Measurements from ENCODE around the gene SLC25A25.
"Not testable (repeated sequence)": the region's sequence is repeated elsewhere in the genome, so short reads cannot be mapped to it uniquely, and the experiment has no call there.

SLC25A25 gene

GRCh38 chr9:128128836-128129590 is 61.0 kb downstream of the SLC25A25 start:
- H3K9ac ChIP-seq (ENCODE audit: low read depth, low read length): peak overlapping the region; percentile 97; the same call in 1 of the 2 replicates
- H3K27ac ChIP-seq (ENCODE audit: low read length): no peak overlapping the region
- no peaks in the 10 kb centered on the region; the same call in 1 of the 2 replicates for H3K4me1 ChIP-seq (ENCODE audit: insufficient read depth, low read length)

GRCh38 chr9:128129976-128130590 is 62.1 kb downstream of the SLC25A25 start:
- H3K9me3 ChIP-seq (ENCODE audit: insufficient read depth, low read depth, low read length); H3K9ac ChIP-seq (ENCODE audit: low read depth, low read length); H3K4me1 ChIP-seq (ENCODE audit: insufficient read depth, low read length); H3K4me3 ChIP-seq (ENCODE audit: low read length); H3K27ac ChIP-seq (ENCODE audit: low read length); H3K36me3 ChIP-seq (ENCODE audit: insufficient read depth, low read depth, low read length): not testable (repeated sequence)
- H3K27me3 ChIP-seq (ENCODE audit: insufficient read depth, low read length): peaks cover 13% of the 10 kb centered on the region

More at GRCh38 chr9:128128836-128129590, 61.0 kb downstream of the SLC25A25 start:
- peaks cover 10% of the 10 kb centered on the region for H3K36me3 ChIP-seq (ENCODE audit: insufficient read depth, low read depth, low read length)
- peaks cover 13% of the 10 kb centered on the region for H3K27me3 ChIP-seq (ENCODE audit: insufficient read depth, low read length)
- H3K9me3 ChIP-seq (ENCODE audit: insufficient read depth, low read depth, low read length): no peaks in the 10 kb centered on the region
- H3K4me3 ChIP-seq (ENCODE audit: low read length): peak overlapping the region; percentile 97

GRCh38 chr9:128130651-128131050 is 62.6 kb downstream of the SLC25A25 start:
- not testable (repeated sequence) for H3K4me1 ChIP-seq (ENCODE audit: insufficient read depth, low read length); H3K9ac ChIP-seq (ENCODE audit: low read depth, low read length); H3K36me3 ChIP-seq (ENCODE audit: insufficient read depth, low read depth, low read length); H3K27ac ChIP-seq (ENCODE audit: low read length); H3K4me3 ChIP-seq (ENCODE audit: low read length); H3K9me3 ChIP-seq (ENCODE audit: insufficient read depth, low read depth, low read length)
- peaks cover 13% of the 10 kb centered on the region for H3K27me3 ChIP-seq (ENCODE audit: insufficient read depth, low read length)

GRCh38 chr9:128131346-128131745 is 63.3 kb downstream of the SLC25A25 start:
- not testable (repeated sequence) for H3K4me1 ChIP-seq (ENCODE audit: insufficient read depth, low read length); H3K36me3 ChIP-seq (ENCODE audit: insufficient read depth, low read depth, low read length); H3K27ac ChIP-seq (ENCODE audit: low read length); H3K4me3 ChIP-seq (ENCODE audit: low read length); H3K9me3 ChIP-seq (ENCODE audit: insufficient read depth, low read depth, low read length); H3K9ac ChIP-seq (ENCODE audit: low read depth, low read length)
- peaks cover 13% of the 10 kb centered on the region for H3K27me3 ChIP-seq (ENCODE audit: insufficient read depth, low read length)

- not testable (repeated sequence) for H3K4me3 ChIP-seq (ENCODE audit: low read length); H3K4me1 ChIP-seq (ENCODE audit: insufficient read depth, low read length); H3K9ac ChIP-seq (ENCODE audit: low read depth, low read length); H3K9me3 ChIP-seq (ENCODE audit: insufficient read depth, low read depth, low read length); H3K27ac ChIP-seq (ENCODE audit: low read length); H3K36me3 ChIP-seq (ENCODE audit: insufficient read depth, low read depth, low read length)
- peaks cover 13% of the 10 kb centered on the region for H3K27me3 ChIP-seq (ENCODE audit: insufficient read depth, low read length)
Measured at GRCh38 chr9:128132139-128132538, 64.1 kb downstream of the SLC25A25 start.

- not testable (repeated sequence) for H3K4me1 ChIP-seq (ENCODE audit: insufficient read depth, low read length); H3K4me3 ChIP-seq (ENCODE audit: low read length)
Measured at GRCh38 chr9:128135561-128135960, 67.5 kb downstream of the SLC25A25 start.

GRCh38 chr9:128136816-128137793 is 69.1 kb downstream of the SLC25A25 start:
- Histone ChIP-seq H3K9me3 (ENCODE audit: insufficient read depth, low read depth, low read length) (no peaks in the 10 kb centered on the region), H3K9ac (ENCODE audit: low read depth, low read length) (no peak overlapping the region), H3K4me1 (ENCODE audit: insufficient read depth, low read length) (no peaks in the 10 kb centered on the region), H3K27ac (ENCODE audit: low read length) (no peak overlapping the region), H3K36me3 (ENCODE audit: insufficient read depth, low read depth, low read length) (no peaks in the 10 kb centered on the region), H3K27me3 (ENCODE audit: insufficient read depth, low read length) (peaks cover 4% of the 10 kb centered on the region; the same call in 1 of the 2 replicates), H3K4me3 (ENCODE audit: low read length) (no peak overlapping the region)

More at GRCh38 chr9:128135561-128135960, 67.5 kb downstream of the SLC25A25 start:
- H3K9me3 ChIP-seq (ENCODE audit: insufficient read depth, low read depth, low read length); H3K9ac ChIP-seq (ENCODE audit: low read depth, low read length); H3K36me3 ChIP-seq (ENCODE audit: insufficient read depth, low read depth, low read length); H3K27me3 ChIP-seq (ENCODE audit: insufficient read depth, low read length); H3K27ac ChIP-seq (ENCODE audit: low read length): not testable (repeated sequence)

GRCh38 chr9:128138001-128138400 is 70.0 kb downstream of the SLC25A25 start:
- H3K9me3 ChIP-seq (ENCODE audit: insufficient read depth, low read depth, low read length): no peaks in the 10 kb centered on the region
- no peak overlapping the region for H3K4me3 ChIP-seq (ENCODE audit: low read length)
- no peaks in the 10 kb centered on the region for H3K36me3 ChIP-seq (ENCODE audit: insufficient read depth, low read depth, low read length)
- H3K4me1 ChIP-seq (ENCODE audit: insufficient read depth, low read length): no peaks in the 10 kb centered on the region
- H3K27me3 ChIP-seq (ENCODE audit: insufficient read depth, low read length): no peaks in the 10 kb centered on the region
- no peak overlapping the region for H3K27ac ChIP-seq (ENCODE audit: low read length)
- H3K9ac ChIP-seq (ENCODE audit: low read depth, low read length): no peak overlapping the region

GRCh38 chr9:128139621-128140020 is 71.6 kb downstream of the SLC25A25 start:
- H3K4me1 ChIP-seq (ENCODE audit: insufficient read depth, low read length): no peaks in the 10 kb centered on the region
- no peaks in the 10 kb centered on the region for H3K9me3 ChIP-seq (ENCODE audit: insufficient read depth, low read depth, low read length)
- no peak overlapping the region for H3K9ac ChIP-seq (ENCODE audit: low read depth, low read length)
- H3K27ac ChIP-seq (ENCODE audit: low read length): no peak overlapping the region
- no peaks in the 10 kb centered on the region for H3K27me3 ChIP-seq (ENCODE audit: insufficient read depth, low read length)
- no peak overlapping the region for H3K4me3 ChIP-seq (ENCODE audit: low read length)
- H3K36me3 ChIP-seq (ENCODE audit: insufficient read depth, low read depth, low read length): no peaks in the 10 kb centered on the region

- Histone ChIP-seq H3K4me1 (ENCODE audit: insufficient read depth, low read length) (no peaks in the 10 kb centered on the region), H3K27me3 (ENCODE audit: insufficient read depth, low read length) (no peaks in the 10 kb centered on the region), H3K27ac (ENCODE audit: low read length) (no peak overlapping the region), H3K9ac (ENCODE audit: low read depth, low read length) (no peak overlapping the region), H3K36me3 (ENCODE audit: insufficient read depth, low read depth, low read length) (no peaks in the 10 kb centered on the region), H3K4me3 (ENCODE audit: low read length) (no peak overlapping the region), H3K9me3 (ENCODE audit: insufficient read depth, low read depth, low read length) (no peaks in the 10 kb centered on the region)
Measured at GRCh38 chr9:128141604-128142003, 73.6 kb downstream of the SLC25A25 start.

- H3K9ac ChIP-seq (ENCODE audit: low read depth, low read length): no peak overlapping the region
- H3K4me3 ChIP-seq (ENCODE audit: low read length): no peak overlapping the region
- no peaks in the 10 kb centered on the region for H3K9me3 ChIP-seq (ENCODE audit: insufficient read depth, low read depth, low read length)
- H3K36me3 ChIP-seq (ENCODE audit: insufficient read depth, low read depth, low read length): no peaks in the 10 kb centered on the region
- H3K27ac ChIP-seq (ENCODE audit: low read length): no peak overlapping the region
- H3K4me1 ChIP-seq (ENCODE audit: insufficient read depth, low read length): no peaks in the 10 kb centered on the region
- H3K27me3 ChIP-seq (ENCODE audit: insufficient read depth, low read length): no peaks in the 10 kb centered on the region
Measured at GRCh38 chr9:128142061-128142460, 74.0 kb downstream of the SLC25A25 start.

Data from iPS-20b (cell line).